Ectodermal cell (in vitro differentiated cells): Measurements from ENCODE around the gene RORC.

Experiments used
- H3K27ac ChIP-seq: 2 replicates; pipeline ENCODE4 v1.7.0; 2013; ENCODE audit warnings: mild to moderate bottlenecking, low read depth, low read length; ENCODE audit not compliant: insufficient read depth, poor library complexity, severe bottlenecking
- H3K27me3 ChIP-seq: 2 replicates; pipeline ENCODE4 v1.7.0; 2013; ENCODE audit warnings: mild to moderate bottlenecking, low read length; ENCODE audit not compliant: insufficient read depth, control insufficient read depth, poor library complexity, severe bottlenecking
- H3K36me3 ChIP-seq: one replicate; pipeline ENCODE4 v1.7.0; 2013; ENCODE audit warnings: low read length; ENCODE audit not compliant: control insufficient read depth, insufficient read depth
- H3K4me1 ChIP-seq: one replicate; pipeline ENCODE4 v1.7.0; 2013; ENCODE audit warnings: low read length; ENCODE audit not compliant: control insufficient read depth, insufficient read depth
- H3K4me3 ChIP-seq: 2 replicates; pipeline ENCODE4 v1.7.0; 2013; ENCODE audit warnings: low read depth, low read length, control low read depth; ENCODE audit not compliant: insufficient read depth
- H3K9me3 ChIP-seq: 2 replicates; pipeline ENCODE4 v1.7.0; 2013; ENCODE audit warnings: mild to moderate bottlenecking, low read length, moderate library complexity; ENCODE audit not compliant: control insufficient read depth
- WGBS, 2 experiments: methylation state at CpG; one replicate each; pipeline ENCODE4 v1.1.7; 2013; ENCODE audit warnings: missing lambda C conversion rate in 2 of 2; 5-methylcytosine and 5-hydroxymethylcytosine counted together

RORC gene

GRCh38 chr1:151849126-151849525, 17.5 kb upstream of the RORC start:
- no peaks in the 10 kb centered on the region for H3K9me3 ChIP-seq
- 94 to 95% methylated on average over 3 of the region's 3 CpGs for WGBS, 2 experiments
- no peaks in the 10 kb centered on the region for H3K36me3 ChIP-seq
- no peaks in the 10 kb centered on the region for H3K27me3 ChIP-seq
- no peak overlapping the region for H3K4me3 ChIP-seq
- H3K4me1 ChIP-seq, result no peaks in the 10 kb centered on the region
- no peak overlapping the region for H3K27ac ChIP-seq

- no peak overlapping the region for H3K27ac ChIP-seq
- H3K36me3 ChIP-seq, result no peaks in the 10 kb centered on the region
- no peaks in the 10 kb centered on the region for H3K9me3 ChIP-seq
- H3K4me3 ChIP-seq, result no peak overlapping the region
- WGBS, 2 experiments, result 81 to 86% methylated on average over 10 to 11 of the region's 11 CpGs
- H3K4me1 ChIP-seq, result no peaks in the 10 kb centered on the region
- H3K27me3 ChIP-seq, result no peaks in the 10 kb centered on the region
Measured at GRCh38 chr1:151847867-151848596, 16.4 kb upstream of the RORC start.

DNA sequence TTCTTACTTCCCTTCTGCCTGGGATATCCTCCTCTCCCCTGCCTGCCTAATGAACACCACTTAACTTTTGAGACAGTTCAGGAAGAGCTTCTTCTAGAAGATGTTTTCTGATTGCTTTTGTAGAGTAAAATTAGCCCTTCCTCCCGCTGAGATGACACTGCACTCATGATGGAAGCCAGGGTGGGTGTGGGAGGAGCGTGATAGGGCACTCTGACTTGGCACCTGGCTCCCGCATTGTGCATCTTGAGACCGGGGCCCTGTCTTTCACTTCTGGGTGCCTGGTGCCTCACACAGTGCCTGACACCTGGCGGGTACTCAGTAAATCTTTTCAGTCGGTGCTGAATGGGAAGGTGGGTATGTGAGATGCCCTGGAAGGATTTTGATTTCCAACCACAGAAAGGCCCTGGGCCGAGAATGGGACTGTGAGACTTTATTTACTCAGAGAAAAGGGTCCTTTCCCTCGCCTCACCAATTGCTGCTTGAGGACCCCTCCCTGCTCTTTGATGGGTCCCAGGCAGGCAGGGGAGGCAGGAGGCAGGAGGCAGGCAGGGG, 15.2 kb upstream of the RORC start:
- H3K9me3 ChIP-seq, result no peaks in the 10 kb centered on the region
- 78 to 79% methylated on average over 8 of the region's 8 CpGs for WGBS, 2 experiments
- H3K27me3 ChIP-seq, result no peaks in the 10 kb centered on the region
- no peaks in the 10 kb centered on the region for H3K4me1 ChIP-seq
- H3K27ac ChIP-seq, result no peak overlapping the region
- H3K36me3 ChIP-seq, result no peaks in the 10 kb centered on the region
- H3K4me3 ChIP-seq, result no peak overlapping the region

DNA sequence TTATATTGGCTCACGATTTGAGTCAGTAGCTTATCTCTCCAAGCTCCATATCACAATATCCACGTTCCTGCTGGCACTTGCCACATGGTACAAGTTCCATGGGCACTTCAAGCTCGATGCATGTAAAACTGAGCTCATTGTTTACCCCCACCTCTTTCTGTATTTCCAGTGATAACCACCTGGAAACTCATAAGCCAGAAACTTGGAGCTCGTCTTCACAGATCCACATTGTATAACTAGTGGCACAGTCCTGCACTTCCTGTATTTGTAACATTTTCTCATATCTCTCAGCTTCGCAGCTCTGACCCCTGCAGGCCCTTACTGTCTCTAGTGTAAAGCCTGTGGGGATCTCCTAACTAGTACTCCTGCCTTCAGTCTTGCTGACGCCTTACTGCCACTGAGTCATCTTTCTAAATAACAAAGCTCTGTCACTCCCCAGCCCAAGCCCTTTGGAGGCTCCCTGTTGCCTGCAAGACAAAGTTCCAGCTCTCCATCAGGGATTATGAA, 14.5 kb upstream of the RORC start:
- no peak overlapping the region for H3K27ac ChIP-seq
- 50 to 57% methylated on average over 6 of the region's 6 CpGs for WGBS, 2 experiments

GRCh38 chr1:151843398-151843797, 11.8 kb upstream of the RORC start:
- 92 to 94% methylated on average over 2 of the region's 2 CpGs for WGBS, 2 experiments

More for the DNA sequence above, 14.5 kb upstream of the RORC start:
- H3K4me1 ChIP-seq, result no peaks in the 10 kb centered on the region
- no peaks in the 10 kb centered on the region for H3K36me3 ChIP-seq
- no peaks in the 10 kb centered on the region for H3K9me3 ChIP-seq
- H3K27me3 ChIP-seq, result no peaks in the 10 kb centered on the region
- H3K4me3 ChIP-seq, result no peak overlapping the region

GRCh38 chr1:151841141-151841540, 9.5 kb upstream of the RORC start:
- Histone ChIP-seq H3K4me1 (peaks cover 13% of the 10 kb centered on the region), H3K27ac (no peak overlapping the region), H3K9me3 (no peaks in the 10 kb centered on the region), H3K36me3 (no peaks in the 10 kb centered on the region), H3K27me3 (peaks cover 48% of the 10 kb centered on the region), H3K4me3 (no peak overlapping the region)
- WGBS, 2 experiments, result 91 to 97% methylated on average over 2 of the region's 2 CpGs

More at GRCh38 chr1:151843398-151843797, 11.8 kb upstream of the RORC start:
- Histone ChIP-seq H3K36me3 (no peaks in the 10 kb centered on the region), H3K4me3 (no peak overlapping the region), H3K4me1 (peaks cover 13% of the 10 kb centered on the region), H3K27me3 (peaks cover 26% of the 10 kb centered on the region), H3K27ac (no peak overlapping the region), H3K9me3 (no peaks in the 10 kb centered on the region)

- H3K4me3 ChIP-seq, result peak overlapping the region; percentile 43
- H3K27me3 ChIP-seq, result peaks cover 53% of the 10 kb centered on the region
- H3K27ac ChIP-seq, result no peak overlapping the region
- peaks cover 13% of the 10 kb centered on the region for H3K4me1 ChIP-seq
- H3K36me3 ChIP-seq, result no peaks in the 10 kb centered on the region
- H3K9me3 ChIP-seq, result no peaks in the 10 kb centered on the region
Measured at GRCh38 chr1:151840421-151840820, 8.8 kb upstream of the RORC start.

DNA sequence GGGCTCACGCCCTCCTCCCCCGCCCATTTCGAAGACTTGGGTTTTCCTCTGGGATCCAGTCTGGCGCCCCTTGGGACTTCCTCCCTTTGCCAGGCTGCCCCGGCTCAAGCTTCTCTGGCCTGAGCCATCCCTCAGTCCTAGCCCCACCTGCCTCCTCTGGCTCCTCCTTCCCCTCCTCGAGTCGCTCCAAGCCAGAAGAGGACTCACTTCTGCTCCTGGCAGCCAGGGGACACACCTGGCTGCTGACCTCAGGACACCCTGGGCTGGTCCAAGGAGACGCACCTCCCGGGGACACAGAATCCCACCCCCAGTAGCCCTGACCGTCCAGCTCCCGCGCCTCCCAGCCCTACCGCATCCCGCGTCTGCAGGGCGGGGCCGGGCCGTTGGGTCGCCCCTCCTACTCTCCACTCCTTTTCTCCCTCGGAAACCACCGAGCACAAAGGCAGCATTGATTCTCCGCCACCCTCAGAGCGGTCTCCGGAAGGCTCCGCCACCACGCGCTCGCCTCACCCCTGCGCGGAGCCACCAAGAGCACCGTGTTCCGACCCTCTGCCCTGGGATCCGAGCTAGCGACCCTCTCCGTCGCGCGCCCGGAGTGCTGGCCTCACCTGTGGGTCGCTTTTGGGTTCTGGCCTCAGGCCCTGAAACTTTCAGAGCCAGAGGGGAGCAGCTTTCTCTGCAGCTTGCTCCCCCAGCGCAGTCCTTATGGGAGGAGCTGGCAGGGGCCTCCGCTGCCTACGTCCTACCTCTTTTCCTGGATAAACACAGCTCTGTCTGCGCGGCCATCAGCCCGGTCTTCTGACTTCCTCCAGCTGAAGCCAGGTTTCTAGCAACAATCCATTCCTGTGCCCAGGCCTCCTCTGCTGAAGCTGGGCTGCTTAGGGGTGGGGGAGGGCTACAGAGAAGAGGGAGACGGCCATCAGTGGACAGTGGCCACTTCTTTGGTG, 8.1 kb upstream of the RORC start, which contains the start of gene C2CD4D:
Gene C2CD4D, minus strand, starts transcription at position 364 of the 947 bp plus-strand sequence. CDS start 831 bp downstream, outside the sequence.
- whole genome bisulfite sequencing, 2 experiments, result 2 to 3% methylated on average over 47 of the region's 47 CpGs
- no peaks in the 10 kb centered on the region for H3K36me3 ChIP-seq
- H3K4me3 ChIP-seq, result peak within 1 kb of the TSS; percentile 43
- no peaks in the 10 kb centered on the region for H3K9me3 ChIP-seq
- H3K27me3 ChIP-seq, result peaks cover 53% of the 10 kb centered on the region
- no peak within 1 kb of the TSS for H3K27ac ChIP-seq
- H3K4me1 ChIP-seq, result peaks cover 13% of the 10 kb centered on the region

- peaks cover 53% of the 10 kb centered on the region for H3K27me3 ChIP-seq
Measured at GRCh38 chr1:151839082-151839412, 7.4 kb upstream of the RORC start.

More at GRCh38 chr1:151839082-151839412, 7.4 kb upstream of the RORC start:
- Histone ChIP-seq H3K9me3 (no peaks in the 10 kb centered on the region), H3K4me3 (peak overlapping the region; percentile 43), H3K27ac (no peak overlapping the region), H3K4me1 (peaks cover 13% of the 10 kb centered on the region), H3K36me3 (no peaks in the 10 kb centered on the region)
- 3 to 8% methylated on average over 16 of the region's 16 CpGs for WGBS, 2 experiments
